HepG2 (cell line): Measurements from ENCODE around the gene PLEKHA8. TPM values are rescaled to one million over a fixed set of nuclear protein-coding genes. Genes with fewer than 3 reads are reported as not detected.

Experiments
- ADNP ChIP-seq: sonication (generic); formaldehyde crosslinking; IDR thresholded peaks from 2 replicates; pipeline ENCODE4 v1.4.0; 2020; ENCODE audit warnings: missing genetic modification reagents
- ARNT2 ChIP-seq: sonication (generic); formaldehyde crosslinking; IDR thresholded peaks from 2 replicates; pipeline ENCODE4 v1.8.0; 2022; ENCODE audit warnings: mild to moderate bottlenecking, low read depth, missing genetic modification reagents, moderate library complexity
- BRCA1 ChIP-seq: sonication (generic); formaldehyde crosslinking; IDR thresholded peaks from 2 replicates; pipeline ENCODE4 v1.4.0; 2020; ENCODE audit warnings: missing genetic modification reagents
- CHD2 ChIP-seq: IDR thresholded peaks from 2 replicates; pipeline ENCODE4 v1.6.1; 2011; ENCODE audit warnings: low read depth, low read length, improper control_type of control experiment
- ETV5 ChIP-seq: IDR thresholded peaks from 2 replicates; pipeline ENCODE4 v1.6.1; 2018; ENCODE audit warnings: missing biosample characterization, missing genetic modification reagents, inconsistent platforms, borderline replicate concordance
- FOSL1 ChIP-seq: sonication (generic); formaldehyde crosslinking; IDR thresholded peaks from 2 replicates; pipeline ENCODE4 v1.9.0; 2021; ENCODE audit warnings: missing genetic modification reagents, borderline replicate concordance
- FOXK1 ChIP-seq: sonication (generic); formaldehyde crosslinking; IDR thresholded peaks from 2 replicates; pipeline ENCODE4 v1.4.0; 2020; ENCODE audit warnings: low read depth, missing genetic modification reagents, borderline replicate concordance
- HOXA5 ChIP-seq: sonication (generic); formaldehyde crosslinking; IDR thresholded peaks from 2 replicates; pipeline ENCODE4 v1.4.0; 2020; ENCODE audit warnings: missing genetic modification reagents
- JDP2 ChIP-seq: sonication (generic); formaldehyde crosslinking; IDR thresholded peaks from 2 replicates; pipeline ENCODE4 v1.8.1; 2022; ENCODE audit warnings: missing genetic modification reagents, borderline replicate concordance
- MBNL3 ChIP-seq: fragments of 250-450 bp; sonication (Bioruptor Pico); conservative IDR thresholded peaks from 2 replicates; pipeline ENCODE4 v1.8.0; 2022; ENCODE audit warnings: mild to moderate bottlenecking, inconsistent platforms
- NFKB2 ChIP-seq: sonication (generic); formaldehyde crosslinking; IDR thresholded peaks from 2 replicates; pipeline ENCODE4 v1.4.0; 2020; ENCODE audit warnings: missing genetic modification reagents, borderline replicate concordance
- PAX8 ChIP-seq: sonication (generic); formaldehyde crosslinking; IDR thresholded peaks from 2 replicates; pipeline ENCODE4 v1.8.0; 2022; ENCODE audit warnings: mild to moderate bottlenecking, missing genetic modification reagents, borderline replicate concordance
- PHF20 ChIP-seq: sonication (generic); formaldehyde crosslinking; IDR thresholded peaks from 2 replicates; pipeline ENCODE4 v1.5.0; 2020; ENCODE audit warnings: mild to moderate bottlenecking, missing genetic modification reagents
- POLR2A ChIP-seq, 2 experiments: IDR thresholded peaks; 2 replicates each; pipeline ENCODE4 v1.6.1; 2011; ENCODE audit warnings: low read depth in 2 of 2, low read length in 2 of 2, mild to moderate bottlenecking in 1 of 2, moderate library complexity in 1 of 2; ENCODE audit not compliant: insufficient read depth in 1 of 2
- RBFOX2 ChIP-seq: fragments of 200-400 bp; formaldehyde crosslinking; IDR thresholded peaks from 2 replicates; pipeline ENCODE4 v1.6.1; 2017; ENCODE audit warnings: low read depth, mild to moderate bottlenecking, low read length
- SIN3A ChIP-seq: IDR thresholded peaks from 2 replicates; pipeline ENCODE4 v1.6.1; 2011; ENCODE audit warnings: low read depth, mild to moderate bottlenecking, control low read depth, low read length, borderline replicate concordance
- SP1 ChIP-seq, 2 experiments: fragments of 450-650 bp in 1 of 2; sonication (generic) in 1 of 2; formaldehyde crosslinking in 1 of 2; IDR thresholded peaks; 2 replicates each; pipeline versions ENCODE4 v1.4.0 to v1.6.1; 2016 to 2020; ENCODE audit warnings: missing genetic modification reagents in 1 of 2
- SRF ChIP-seq: IDR thresholded peaks from 2 replicates; pipeline ENCODE4 v1.6.1; 2011; ENCODE audit warnings: mild to moderate bottlenecking, low read depth, low read length, moderate library complexity
- THYN1 ChIP-seq: sonication (generic); formaldehyde crosslinking; IDR thresholded peaks from 2 replicates; pipeline ENCODE4 v1.8.1; 2023; ENCODE audit warnings: low read depth, mild to moderate bottlenecking, moderate library complexity, missing genetic modification reagents, borderline replicate concordance
- ZBTB10 ChIP-seq: sonication (generic); formaldehyde crosslinking; IDR thresholded peaks from 2 replicates; pipeline ENCODE4 v1.4.0; 2020; ENCODE audit warnings: missing genetic modification reagents, borderline replicate concordance
- ZFP41 ChIP-seq: sonication (generic); formaldehyde crosslinking; IDR thresholded peaks from 2 replicates; pipeline ENCODE4 v1.4.0; 2020; ENCODE audit warnings: mild to moderate bottlenecking, missing genetic modification reagents, borderline replicate concordance
- ZNF138 ChIP-seq: sonication (generic); formaldehyde crosslinking; IDR thresholded peaks from 2 replicates; pipeline ENCODE4 v1.5.0; 2020; ENCODE audit warnings: mild to moderate bottlenecking, low read depth, missing genetic modification reagents
- ZNF253 ChIP-seq: sonication (generic); formaldehyde crosslinking; IDR thresholded peaks from 2 replicates; pipeline ENCODE4 v1.8.0; 2022; ENCODE audit warnings: mild to moderate bottlenecking, missing genetic modification reagents, borderline replicate concordance
- ZNF276 ChIP-seq: sonication (generic); formaldehyde crosslinking; IDR thresholded peaks from 2 replicates; pipeline ENCODE4 v1.4.0; 2020; ENCODE audit warnings: mild to moderate bottlenecking, low read depth, missing genetic modification reagents
- ZNF30 ChIP-seq: sonication (generic); formaldehyde crosslinking; IDR thresholded peaks from 2 replicates; pipeline ENCODE4 v1.5.0; 2020; ENCODE audit warnings: mild to moderate bottlenecking, missing genetic modification reagents
- ZNF747 ChIP-seq: sonication (generic); formaldehyde crosslinking; IDR thresholded peaks from 2 replicates; pipeline ENCODE4 v1.8.1; 2023; ENCODE audit warnings: missing genetic modification reagents, mild to moderate bottlenecking, borderline replicate concordance
- polyA plus RNA-seq, 8 experiments: library from polyadenylated mRNA; depleted of rRNA in 3 of 8; stranded (reverse) in 7 of 8; unstranded in 1 of 8; fragments of >200 nt; fragmentation: Illumina TruSeq in 4 of 8; extraction: Trizol in 4 of 8; gene quantifications; 2 replicates each; pipeline versions ENCODE4 v1.2.1 to v1.2.3, GENCODE V29; 2011 to 2016; ENCODE audit warnings: low read depth in 4 of 8, missing spikeins in 1 of 8, mixed read lengths in 1 of 8; ENCODE audit not compliant: insufficient read depth in 1 of 8
- total RNA-seq, 5 experiments: library from RNA; depleted of rRNA; stranded (reverse); fragments of >200 nt; fragmentation: Illumina TruSeq; extraction: Trizol; gene quantifications; 2 replicates each; pipeline ENCODE4 v1.2.3, GENCODE V29; 2016; ENCODE audit warnings: low read depth in 1 of 5
- TF ChIP-seq, protein P1 (sequence below): sonication (generic); formaldehyde crosslinking; IDR thresholded peaks from 2 replicates; pipeline ENCODE4 v1.8.1; 2023; ENCODE audit warnings: mild to moderate bottlenecking, missing genetic modification reagents

PLEKHA8 gene
- total and polyA plus RNA-seq, 2 of the 13 experiments (the other 11 are each of a cell fraction or from before 2014, with no cell fraction given): 12.5 to 26.4 TPM

DNA sequence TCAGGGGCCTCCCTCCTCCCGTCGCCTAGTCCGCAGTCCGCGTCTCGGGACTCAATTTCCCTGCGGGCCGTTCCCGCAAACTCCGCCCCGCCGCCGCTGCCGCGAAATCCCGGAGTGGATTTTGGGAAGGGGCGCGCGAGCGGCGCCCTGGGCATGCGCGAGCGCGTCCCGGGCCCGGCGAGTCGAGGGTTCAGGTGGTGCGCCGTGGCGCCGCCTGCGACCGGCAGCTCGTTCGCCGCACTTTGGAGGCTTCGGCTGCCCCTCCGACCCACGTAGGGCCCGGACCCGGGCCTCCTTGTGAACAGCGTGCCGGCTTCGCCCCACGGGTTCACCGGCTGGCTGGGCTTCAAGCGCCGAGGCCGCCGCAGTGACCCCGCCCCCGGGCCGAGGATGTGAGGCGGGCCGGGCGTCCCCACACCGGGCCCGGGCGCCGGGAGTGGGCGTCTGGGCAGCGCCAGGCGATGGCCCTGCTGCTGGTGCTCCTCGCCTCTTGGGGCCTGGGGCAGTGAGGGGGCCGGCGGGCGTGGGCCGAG lies at the start of gene PLEKHA8 (continued):
- peak; percentile 82 for TF ChIP-seq ZNF747 (CRISPR knock-in tag)
- no peak for TF ChIP-seq ZBTB10 (CRISPR knock-in tag)
- TF ChIP-seq CHD2: peak; percentile 44; the same call in 1 of the 2 replicates
- peak; percentile 46; the same call in 1 of the 2 replicates for TF ChIP-seq NFKB2 (CRISPR knock-in tag)
- TF ChIP-seq RBFOX2: peak; percentile 82
- TF ChIP-seq THYN1 (CRISPR knock-in tag): no peak
- no peak for TF ChIP-seq FOSL1
- no peak for TF ChIP-seq ZNF138
- TF ChIP-seq ZNF253 (CRISPR knock-in tag): peak; percentile 37; the same call in 1 of the 2 replicates
- TF ChIP-seq, protein P1, sequence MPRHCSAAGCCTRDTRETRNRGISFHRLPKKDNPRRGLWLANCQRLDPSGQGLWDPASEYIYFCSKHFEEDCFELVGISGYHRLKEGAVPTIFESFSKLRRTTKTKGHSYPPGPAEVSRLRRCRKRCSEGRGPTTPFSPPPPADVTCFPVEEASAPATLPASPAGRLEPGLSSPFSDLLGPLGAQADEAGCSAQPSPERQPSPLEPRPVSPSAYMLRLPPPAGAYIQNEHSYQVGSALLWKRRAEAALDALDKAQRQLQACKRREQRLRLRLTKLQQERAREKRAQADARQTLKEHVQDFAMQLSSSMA: no peak
- TF ChIP-seq POLR2A (IDR thresholded peaks at IDR 0.05; ENCODE audit: insufficient read depth in 1 of 2, low read depth in 2 of 2, low read length in 2 of 2): peak; percentile 37 to 66; a peak in 3 of 4 replicates
- no peak for TF ChIP-seq SP1 (IDR thresholded peaks at IDR 0.05)
- TF ChIP-seq SP1 (CRISPR knock-in tag; IDR thresholded peaks at IDR 0.05): peak; percentile 93
- no peak for TF ChIP-seq ZNF276 (CRISPR knock-in tag)
- no peak; the same call in 1 of the 2 replicates for TF ChIP-seq PAX8
- peak; percentile 42; the same call in 1 of the 2 replicates for TF ChIP-seq PHF20 (CRISPR knock-in tag)
- no peak for TF ChIP-seq JDP2 (CRISPR knock-in tag)
- TF ChIP-seq BRCA1 (CRISPR knock-in tag): no peak
- no peak for TF ChIP-seq SRF
- TF ChIP-seq MBNL3 (CRISPR knock-in tag): no peak
- peak; percentile 56; the same call in 1 of the 2 replicates for TF ChIP-seq ARNT2 (CRISPR knock-in tag)
- no peak for TF ChIP-seq ZFP41
- peak; percentile 40; the same call in 1 of the 2 replicates for TF ChIP-seq ADNP (CRISPR knock-in tag)
- no peak for TF ChIP-seq ZNF30 (CRISPR knock-in tag)
- peak; percentile 64; the same call in 1 of the 2 replicates for TF ChIP-seq HOXA5 (CRISPR knock-in tag)
- TF ChIP-seq ETV5 (CRISPR knock-in tag): no peak; the same call in 1 of the 2 replicates
- TF ChIP-seq SIN3A: no peak
- peak; percentile 69; the same call in 1 of the 2 replicates for TF ChIP-seq FOXK1 (CRISPR knock-in tag)
